Adrenal gland (tissue), 12 donors: ENCODE measurements around the gene FSTL5. TPM values are rescaled to one million over a fixed set of nuclear protein-coding genes. Genes with fewer than 3 reads are reported as not detected.

Source experiments
- DNase-seq, 7 donors: peaks; one replicate each; pipeline ENCODE4 v3.0.0-alpha.2; 2019 to 2020
- H3K27ac ChIP-seq, 5 donors: fragments of 200-600 bp; sonication (generic) in 4 of 5; 1 replicate in 3 of 5; 2 replicates in 2 of 5; pipeline versions ENCODE4 v1.5.1 to v1.8.0; 2016 to 2020; ENCODE audit warnings: mild to moderate bottlenecking in 1 of 5
- H3K27me3 ChIP-seq: fragments of 200-600 bp; 2 replicates; pipeline ENCODE4 v1.8.0; 2021
- H3K36me3 ChIP-seq, 2 donors: fragments of 200-600 bp; replicated peaks in 1 of 2; 1 replicate in 1 of 2; 2 replicates in 1 of 2; pipeline versions ENCODE4 v1.5.1 to v1.8.0; 2018 to 2022
- H3K4me1 ChIP-seq, 2 donors: fragments of 200-600 bp; replicated peaks in 1 of 2; 1 replicate in 1 of 2; 2 replicates in 1 of 2; pipeline versions ENCODE4 v1.5.1 to v1.8.0; 2018 to 2021
- H3K4me3 ChIP-seq, 4 donors: fragments of 200-600 bp; sonication (generic) in 3 of 4; one replicate each; pipeline ENCODE4 v1.5.1; 2016 to 2018
- H3K9me3 ChIP-seq, 3 donors: fragments of 200-600 bp; sonication (generic) in 1 of 3; replicated peaks in 1 of 3; 1 replicate in 2 of 3; 2 replicates in 1 of 3; pipeline versions ENCODE4 v1.5.1 to v1.8.0; 2016 to 2021
- CTCF ChIP-seq, 6 experiments: fragments of 450-650 bp in 4 of 6; fragments of 200-600 bp in 2 of 6; sonication (generic) in 1 of 6; IDR thresholded peaks; 1 replicate in 5 of 6; 2 replicates in 1 of 6; pipeline versions ENCODE4 v1.5.1 to v1.8.0; 2016 to 2021; ENCODE audit warnings: antibody characterized with exemption in 6 of 6, mild to moderate bottlenecking in 2 of 6, moderate library complexity in 1 of 6
- POLR2A ChIP-seq, 2 donors: fragments of 450-650 bp; IDR thresholded peaks; one replicate each; pipeline ENCODE4 v1.6.1; 2017; ENCODE audit warnings: antibody characterized with exemption in 2 of 2, mild to moderate bottlenecking in 2 of 2, moderate library complexity in 1 of 2
- WGBS, 4 donors: extraction: QIAGEN DNeasy Blood & Tissue Kit in 2 of 4; methylation state at CpG; one replicate each; pipeline versions ENCODE4 v1.1.5 to v1.1.7; 2013 to 2017; 5-methylcytosine and 5-hydroxymethylcytosine counted together
- intact Hi-C, 2 donors: fragments of 100-400 bp; cut with DNase I; formaldehyde crosslinking; loops; one replicate each; pipeline versions ENCODE4 v1.14.1 to v1.15.0; 2022 to 2023
- polyA plus RNA-seq, 3 donors: library from polyadenylated mRNA; stranded (reverse); fragments of 200-250 nt in 2 of 3; fragments of 350-450 nt in 1 of 3; fragmentation: Illumina TruSeq in 1 of 3; extraction: RNeasy Lipid Tissue Mini Kit (QIAGEN cat#74804) in 1 of 3; gene quantifications; one replicate each; pipeline ENCODE4 v1.2.3, GENCODE V29; 2013 to 2014
- total RNA-seq, 9 donors: library from RNA; depleted of rRNA in 4 of 9; stranded (reverse); fragments of >200 nt in 4 of 9; fragments of 120-200 nt in 1 of 9; fragmentation: NEBNext Ultra II Directional in 1 of 9; extraction: Animal tissue kit (Norgen Biotek cat#: 25700) in 1 of 9; gene quantifications; one replicate each; pipeline versions ENCODE4 v1.1.0 to v1.2.4, GENCODE V29; 2013 to 2023
- donor health status: healthy with polysubstance abuse.
- donor health status: Bipolar disorder and iron deficiency.
- donor health status: DM: yes; HTN: yes; CAD: no.
- donor health status: DM: no; HTN: no; CAD: no.
- donor health status: DM: no; HTN: no; CAD: no.
- donor health status: DM: yes; HTN: yes; CAD: no.

Gene FSTL5
- total and polyA plus RNA-seq, 12 donors: 0.10 to 7.7 (median 0.64) TPM; not detected in 3

DNA sequence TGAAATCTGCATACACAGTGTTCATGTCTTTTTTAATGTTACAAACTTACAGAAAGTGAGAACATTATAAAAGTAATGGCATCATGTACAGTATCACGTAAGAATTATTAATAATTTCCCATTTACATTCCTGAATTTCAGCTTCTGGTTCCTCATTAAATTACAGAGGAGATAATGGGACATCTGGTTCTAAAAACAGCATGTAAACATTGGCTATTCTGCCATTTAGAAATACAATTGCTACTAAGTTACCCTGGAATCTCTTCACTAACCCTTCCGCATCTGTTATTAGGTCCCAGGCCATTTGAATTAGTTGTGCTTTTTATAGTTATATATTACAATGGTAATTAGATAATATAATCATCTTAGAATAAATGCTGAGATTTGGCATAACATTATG, 505.1 kb downstream of the FSTL5 start:
- TF ChIP-seq CTCF (IDR thresholded peaks at IDR 0.05) (no peak), POLR2A (IDR thresholded peaks at IDR 0.05) (no peak)
- no peak for DNase-seq
- intact Hi-C loops: no loop called here
- Histone ChIP-seq H3K36me3 (no peaks in the 10 kb centered on the region), H3K27me3 (no peaks in the 10 kb centered on the region), H3K4me1 (no peaks in the 10 kb centered on the region), H3K4me3 (no peak overlapping the region), H3K27ac (no peak overlapping the region), H3K9me3 (no peaks in the 10 kb centered on the region)
- WGBS, 4 donors: 74 to 86% (median 80%) methylated on average over 2 of the region's 2 CpGs

DNA sequence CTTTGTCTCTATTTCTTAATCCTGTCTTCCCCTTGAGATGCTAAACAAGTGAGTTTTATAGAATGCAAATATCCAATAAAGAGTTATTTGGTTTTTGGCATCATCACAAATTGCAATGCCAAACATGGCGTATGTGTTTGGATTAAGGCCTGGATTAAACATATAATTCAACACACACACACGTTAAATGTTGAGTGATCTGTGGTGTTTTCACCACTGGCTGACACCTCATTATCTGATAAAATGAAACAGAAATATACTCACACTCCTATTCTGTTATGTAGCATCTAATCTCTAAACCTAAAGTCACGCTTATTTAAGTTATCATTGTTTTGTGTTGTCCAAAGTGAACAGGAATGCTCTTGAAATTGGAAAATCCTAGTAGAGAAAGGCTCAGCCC, 506.2 kb downstream of the FSTL5 start:
- DNase-seq: no peak
- Histone ChIP-seq H3K4me3 (no peak overlapping the region), H3K9me3 (no peaks in the 10 kb centered on the region), H3K27ac (no peak overlapping the region), H3K36me3 (no peaks in the 10 kb centered on the region), H3K27me3 (no peaks in the 10 kb centered on the region), H3K4me1 (no peaks in the 10 kb centered on the region)
- WGBS, 4 donors: 71 to 75% (median 74%) methylated on average over 3 of the region's 3 CpGs
- TF ChIP-seq CTCF (IDR thresholded peaks at IDR 0.05): no peak
- TF ChIP-seq POLR2A (IDR thresholded peaks at IDR 0.05): no peak
- intact Hi-C loops: no loop called here

- no peaks in the 10 kb centered on the region for H3K4me1 ChIP-seq
- no peaks in the 10 kb centered on the region for H3K9me3 ChIP-seq
- no peaks in the 10 kb centered on the region for H3K27me3 ChIP-seq
- H3K27ac ChIP-seq: no peak overlapping the region
- no peak for DNase-seq
- TF ChIP-seq CTCF (IDR thresholded peaks at IDR 0.05): no peak
- no peak for TF ChIP-seq POLR2A (IDR thresholded peaks at IDR 0.05)
- WGBS, 4 donors: 49 to 69% (median 61%) methylated on average over 3 of the region's 3 CpGs
- intact Hi-C loops: no loop called here
- H3K4me3 ChIP-seq: no peak overlapping the region
- no peaks in the 10 kb centered on the region for H3K36me3 ChIP-seq
Observed at GRCh38 chr4:161656594-161656993, 507.2 kb downstream of the FSTL5 start.

DNA sequence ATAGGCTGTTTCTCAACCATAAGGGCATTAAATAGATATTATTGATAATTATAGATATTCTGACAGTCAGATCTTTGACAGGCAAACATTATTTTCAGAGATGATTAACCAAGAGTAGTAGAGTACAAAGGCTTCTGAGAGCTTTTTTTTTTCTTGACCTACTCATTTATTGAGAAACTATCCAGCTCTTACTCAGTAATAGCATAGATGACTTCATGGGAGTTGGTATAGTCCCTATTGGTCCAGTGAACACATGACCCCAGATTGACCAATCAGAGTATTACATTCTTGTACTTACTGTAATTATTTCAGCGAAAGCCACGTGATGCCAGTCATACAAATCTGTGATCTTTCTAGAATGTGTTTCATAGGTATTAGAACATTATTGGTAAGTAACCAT, 508.7 kb downstream of the FSTL5 start:
- intact Hi-C loops: no loop called here
- WGBS, 4 donors: 63 to 93% (median 86%) methylated on average over 2 of the region's 2 CpGs
- H3K4me3 ChIP-seq: no peak overlapping the region
- no peak overlapping the region for H3K27ac ChIP-seq
- H3K9me3 ChIP-seq: no peaks in the 10 kb centered on the region
- DNase-seq: no peak
- H3K4me1 ChIP-seq: no peaks in the 10 kb centered on the region
- H3K36me3 ChIP-seq: no peaks in the 10 kb centered on the region
- TF ChIP-seq CTCF (IDR thresholded peaks at IDR 0.05) (no peak), POLR2A (IDR thresholded peaks at IDR 0.05) (no peak)
- H3K27me3 ChIP-seq: no peaks in the 10 kb centered on the region
